Keratinocyte (primary cell): Measurements from ENCODE around the gene C12orf75. TPM values are rescaled to one million over a fixed set of nuclear protein-coding genes. Genes with fewer than 3 reads are reported as not detected.

Source experiments
- DNase-seq: peaks from one replicate; pipeline ENCODE4 v3.0.0-alpha.2; 2011; ENCODE audit warnings: low read depth, missing footprints, low spot score
- FAIRE-seq: peaks from 2 replicates; lab custom pipeline; 2011; peaks lifted over from hg19 to GRCh38; lab: Jason Lieb, UNC
- H2AFZ ChIP-seq: 2 replicates; pipeline ENCODE4 v1.6.0; 2012; ENCODE audit warnings: low read length, control low read depth, inconsistent platforms; ENCODE audit not compliant: control insufficient read depth
- H3K27ac ChIP-seq: 2 replicates; pipeline ENCODE4 v1.5.1; 2011; ENCODE audit warnings: low read length; ENCODE audit not compliant: control insufficient read depth, insufficient read depth
- H3K27me3 ChIP-seq: 3 replicates; pipeline ENCODE4 v1.6.0; 2011; ENCODE audit warnings: low read length; ENCODE audit not compliant: control insufficient read depth, insufficient read depth; ENCODE audit errors: extremely low read depth
- H3K36me3 ChIP-seq, 2 experiments: 2 replicates in 1 of 2; 3 replicates in 1 of 2; pipeline ENCODE4 v1.5.1; 2011; ENCODE audit warnings: low read length in 2 of 2, mild to moderate bottlenecking in 1 of 2; ENCODE audit not compliant: control insufficient read depth in 2 of 2, insufficient read depth in 2 of 2; ENCODE audit errors: extremely low read depth in 1 of 2
- H3K4me1 ChIP-seq: 3 replicates; pipeline ENCODE4 v1.5.1; 2011; ENCODE audit warnings: low read length; ENCODE audit not compliant: control insufficient read depth, insufficient read depth; ENCODE audit errors: extremely low read depth
- H3K4me2 ChIP-seq: 3 replicates; pipeline ENCODE4 v1.6.0; 2011; ENCODE audit warnings: low read depth, low read length; ENCODE audit not compliant: control insufficient read depth, insufficient read depth; ENCODE audit errors: extremely low read depth
- H3K4me3 ChIP-seq, 3 experiments: fragments of 200-600 bp in 1 of 3; sonication (generic) in 1 of 3; 2 replicates in 2 of 3; 3 replicates in 1 of 3; pipeline ENCODE4 v1.5.1; 2011 to 2016; ENCODE audit warnings: low read length in 3 of 3, mild to moderate bottlenecking in 3 of 3, control low read depth in 2 of 3, inconsistent platforms in 1 of 3, low read depth in 1 of 3, mixed read lengths in 1 of 3, mixed run types in 1 of 3, moderate library complexity in 1 of 3; ENCODE audit not compliant: control insufficient read depth in 2 of 3, insufficient read depth in 2 of 3; ENCODE audit errors: extremely low read depth in 1 of 3
- H3K79me2 ChIP-seq: 2 replicates; pipeline ENCODE4 v1.6.0; 2012; ENCODE audit warnings: low read length; ENCODE audit not compliant: control insufficient read depth, insufficient read depth
- H3K9ac ChIP-seq: 3 replicates; pipeline ENCODE4 v1.6.0; 2011; ENCODE audit warnings: low read length; ENCODE audit not compliant: control insufficient read depth, insufficient read depth; ENCODE audit errors: extremely low read depth
- H3K9me1 ChIP-seq: 3 replicates; pipeline ENCODE4 v1.6.0; 2011; ENCODE audit warnings: low read length; ENCODE audit not compliant: control insufficient read depth, insufficient read depth; ENCODE audit errors: extremely low read depth
- H3K9me3 ChIP-seq: 2 replicates; pipeline ENCODE4 v1.5.1; 2012; ENCODE audit warnings: low read depth, low read length; ENCODE audit not compliant: control insufficient read depth
- H4K20me1 ChIP-seq: 3 replicates; pipeline ENCODE4 v1.6.0; 2011; ENCODE audit warnings: low read length; ENCODE audit not compliant: control insufficient read depth, insufficient read depth; ENCODE audit errors: extremely low read depth
- CTCF ChIP-seq, 3 experiments: IDR thresholded peaks in 1 of 3; conservative IDR thresholded peaks in 1 of 3; optimal IDR thresholded peaks in 1 of 3; 2 replicates in 2 of 3; 3 replicates in 1 of 3; pipeline versions ENCODE3 to v1.5.1; 2011; ENCODE audit warnings: low read length in 3 of 3, mild to moderate bottlenecking in 3 of 3, moderate library complexity in 2 of 3, control low read depth in 1 of 3, inconsistent platforms in 1 of 3; ENCODE audit not compliant: insufficient read depth in 2 of 3; ENCODE audit errors: extremely low read depth in 1 of 3
- EZH2 ChIP-seq: IDR thresholded peaks from one replicate; pipeline ENCODE4 v1.6.1; 2012; ENCODE audit warnings: inconsistent platforms, mild to moderate bottlenecking, low read length, moderate library complexity
- dilution Hi-C: fragments of 300-500 bp; cut with MboI; formaldehyde crosslinking; loops from one replicate; pipeline ENCODE4 v1.7.0; 2020; ENCODE audit warnings: low sequenced_read_pairs; ENCODE audit not compliant: extremely low pct_ligation_motif_present
- polyA plus RNA-seq, 5 experiments: library from polyadenylated mRNA; depleted of rRNA in 3 of 5; stranded (reverse) in 3 of 5; stranded (forward) in 1 of 5; unstranded in 1 of 5; fragments of >200 nt; gene quantifications; 1 replicate in 1 of 5; 2 replicates in 3 of 5; 3 replicates in 1 of 5; pipeline versions ENCODE4 v1.2.1 to v1.2.3, GENCODE V29; 2011 to 2012; ENCODE audit warnings: missing spikeins in 2 of 5, low read depth in 1 of 5, low replicate concordance in 1 of 5

The C12orf75 gene
- polyA plus RNA-seq, 1 donor (not counting 4 experiments of a cell fraction or from before 2014, with no cell fraction given), result 160 TPM

- DNase-seq (no peak), FAIRE-seq (no peak)
- Histone ChIP-seq H3K9ac (no peak overlapping the region), H4K20me1 (no peaks in the 10 kb centered on the region), H3K4me3 (no peak overlapping the region), H3K27me3 (no peaks in the 10 kb centered on the region), H3K27ac (no peak overlapping the region), H3K79me2 (no peaks in the 10 kb centered on the region), H2AFZ (no peak overlapping the region), H3K9me3 (no peaks in the 10 kb centered on the region), H3K4me2 (no peak overlapping the region), H3K36me3 (peaks cover 0 to 4% of the 10 kb centered on the region in 2 experiments), H3K9me1 (no peaks in the 10 kb centered on the region), H3K4me1 (peaks cover 10% of the 10 kb centered on the region)
- no peak for TF ChIP-seq EZH2
- no peak for TF ChIP-seq CTCF (optimal IDR thresholded peaks at IDR 0.05 in 1 of 3, IDR thresholded peaks at IDR 0.05 in 1 of 3, conservative IDR thresholded peaks at IDR 0.05 in 1 of 3; ENCODE audit: extremely low read depth in 1 of 3, insufficient read depth in 2 of 3, low read length in 3 of 3)
- dilution Hi-C loops, result no loop called here
Observed at GRCh38 chr12:105384916-105385535, 54.5 kb downstream of the C12orf75 start.

GRCh38 chr12:105386431-105386830 is 55.9 kb downstream of the C12orf75 start:
- Histone ChIP-seq H3K79me2 (no peaks in the 10 kb centered on the region), H3K4me3 (no peak overlapping the region), H3K27ac (no peak overlapping the region), H3K36me3 (peaks cover 0 to 4% of the 10 kb centered on the region in 2 experiments), H3K9ac (no peak overlapping the region), H4K20me1 (no peaks in the 10 kb centered on the region), H3K9me3 (no peaks in the 10 kb centered on the region), H2AFZ (no peak overlapping the region), H3K9me1 (no peaks in the 10 kb centered on the region), H3K4me1 (peaks cover 10% of the 10 kb centered on the region), H3K27me3 (no peaks in the 10 kb centered on the region), H3K4me2 (no peak overlapping the region)
- TF ChIP-seq CTCF (optimal IDR thresholded peaks at IDR 0.05 in 1 of 3, IDR thresholded peaks at IDR 0.05 in 1 of 3, conservative IDR thresholded peaks at IDR 0.05 in 1 of 3; ENCODE audit: extremely low read depth in 1 of 3, insufficient read depth in 2 of 3, low read length in 3 of 3) (no peak), EZH2 (no peak)
- no peak for FAIRE-seq
- no peak for DNase-seq
- dilution Hi-C loops, result no loop called here
